Measurements from ENCODE around the gene PCDHGB2.
"Not testable (repeated sequence)": the region's sequence is repeated elsewhere in the genome, so short reads cannot be mapped to it uniquely, and the experiment has no call there.

Gene PCDHGB2

DNA sequence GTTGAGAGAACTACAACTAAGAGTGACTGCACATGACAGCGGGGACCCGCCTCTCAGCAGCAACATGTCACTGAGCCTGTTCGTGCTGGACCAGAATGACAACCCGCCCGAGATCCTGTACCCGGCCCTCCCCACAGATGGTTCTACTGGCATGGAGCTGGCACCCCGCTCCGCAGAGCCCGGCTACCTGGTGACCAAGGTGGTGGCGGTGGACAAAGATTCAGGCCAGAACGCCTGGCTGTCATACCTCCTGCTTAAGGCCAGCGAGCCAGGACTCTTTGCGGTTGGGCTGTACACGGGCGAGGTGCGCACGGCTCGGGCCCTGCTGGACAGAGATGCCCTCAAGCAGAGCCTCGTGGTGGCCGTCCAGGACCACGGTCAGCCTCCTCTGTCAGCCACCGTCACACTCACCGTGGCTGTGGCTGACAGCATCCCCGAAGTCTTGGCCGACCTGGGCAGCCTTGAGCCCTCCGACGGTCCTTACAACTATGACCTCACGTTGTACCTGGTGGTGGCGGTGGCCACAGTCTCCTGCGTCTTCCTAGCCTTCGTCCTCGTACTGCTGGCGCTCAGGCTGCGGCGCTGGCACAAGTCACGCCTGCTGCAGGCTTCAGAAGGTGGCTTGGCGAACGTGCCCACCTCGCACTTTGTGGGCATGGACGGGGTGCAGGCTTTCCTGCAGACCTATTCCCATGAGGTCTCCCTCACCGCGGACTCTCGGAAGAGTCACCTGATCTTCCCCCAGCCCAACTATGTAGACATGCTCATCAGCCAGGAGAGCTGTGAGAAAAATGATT is 24.9 kb downstream of the PCDHGB2 start:
- no peak for DNase-seq (ENCODE audit: low read depth, low spot score)

DNA sequence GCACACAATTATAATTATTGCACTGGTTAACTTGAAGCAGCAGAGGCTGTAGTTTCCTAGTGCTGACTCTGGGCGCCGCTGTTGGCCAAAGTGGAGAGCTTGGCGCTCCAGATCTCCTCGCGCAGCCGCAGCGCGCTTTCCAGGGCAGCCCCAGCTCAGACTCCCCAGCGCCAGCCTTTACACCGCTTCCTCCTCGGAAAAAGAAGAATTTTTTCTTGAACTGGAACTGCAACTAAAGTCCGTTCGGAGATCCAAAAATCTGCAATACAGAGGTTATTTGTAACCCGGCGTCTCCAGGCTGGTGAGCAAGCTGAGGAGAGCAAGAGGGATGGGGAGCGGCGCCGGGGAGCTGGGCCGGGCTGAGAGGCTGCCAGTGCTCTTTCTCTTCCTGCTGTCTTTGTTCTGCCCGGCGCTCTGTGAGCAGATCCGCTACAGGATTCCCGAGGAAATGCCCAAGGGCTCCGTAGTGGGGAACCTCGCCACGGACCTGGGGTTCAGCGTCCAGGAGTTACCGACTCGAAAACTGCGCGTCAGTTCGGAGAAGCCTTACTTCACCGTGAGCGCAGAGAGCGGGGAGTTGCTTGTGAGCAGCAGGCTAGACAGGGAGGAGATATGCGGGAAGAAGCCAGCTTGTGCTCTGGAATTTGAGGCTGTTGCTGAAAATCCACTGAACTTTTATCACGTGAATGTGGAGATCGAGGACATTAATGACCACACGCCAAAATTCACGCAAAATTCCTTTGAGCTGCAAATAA is 27.9 kb downstream of the PCDHGB2 start, which contains the start of gene PCDHGB4:
PCDHGB4 (plus strand) TSS at position 142 of the 755 bp plus-strand sequence; CDS start at position 329, 187 bp downstream.
- peak; percentile 62 for DNase-seq (ENCODE audit: low read depth, low spot score)

DNA sequence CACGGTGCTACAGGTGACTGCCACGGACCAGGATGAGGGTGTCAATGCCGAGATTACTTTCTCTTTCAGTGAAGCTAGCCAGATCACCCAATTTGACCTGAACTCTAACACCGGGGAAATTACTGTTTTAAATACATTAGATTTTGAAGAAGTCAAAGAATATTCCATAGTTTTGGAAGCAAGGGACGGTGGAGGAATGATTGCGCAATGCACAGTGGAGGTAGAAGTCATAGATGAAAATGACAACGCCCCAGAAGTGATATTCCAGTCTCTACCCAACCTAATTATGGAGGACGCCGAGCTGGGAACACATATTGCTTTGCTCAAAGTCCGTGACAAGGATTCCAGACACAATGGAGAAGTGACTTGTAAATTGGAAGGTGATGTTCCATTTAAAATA is 28.9 kb downstream of the PCDHGB2 start:
- no peak for DNase-seq (ENCODE audit: low read depth, low spot score)

DNA sequence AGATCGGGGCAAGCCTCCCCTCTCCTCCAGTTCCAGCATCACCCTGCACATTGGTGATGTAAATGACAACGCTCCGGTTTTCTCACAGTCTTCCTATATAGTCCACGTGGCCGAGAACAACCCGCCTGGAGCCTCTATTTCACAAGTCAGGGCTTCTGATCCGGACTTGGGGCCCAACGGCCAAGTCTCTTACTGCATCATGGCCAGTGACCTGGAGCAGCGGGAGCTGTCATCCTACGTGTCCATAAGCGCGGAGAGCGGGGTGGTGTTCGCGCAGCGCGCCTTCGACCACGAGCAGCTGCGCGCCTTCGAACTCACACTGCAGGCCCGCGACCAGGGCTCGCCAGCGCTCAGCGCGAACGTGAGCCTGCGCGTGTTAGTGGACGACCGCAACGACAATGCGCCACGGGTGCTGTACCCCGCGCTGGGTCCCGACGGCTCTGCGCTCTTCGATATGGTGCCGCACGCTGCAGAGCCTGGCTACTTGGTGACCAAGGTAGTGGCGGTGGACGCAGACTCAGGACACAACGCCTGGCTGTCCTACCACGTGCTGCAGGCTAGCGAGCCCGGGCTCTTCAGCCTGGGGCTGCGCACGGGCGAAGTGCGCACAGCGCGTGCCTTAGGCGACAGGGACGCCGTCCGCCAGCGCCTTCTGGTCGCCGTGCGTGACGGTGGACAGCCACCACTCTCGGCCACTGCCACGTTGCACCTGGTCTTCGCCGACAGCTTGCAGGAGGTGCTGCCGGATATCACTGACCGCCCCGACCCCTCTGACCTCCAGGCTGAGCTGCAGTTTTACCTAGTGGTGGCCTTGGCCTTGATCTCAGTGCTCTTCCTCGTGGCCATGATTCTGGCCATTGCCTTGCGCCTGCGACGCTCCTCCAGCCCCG is 29.6 kb downstream of the PCDHGB2 start:
- DNase-seq (ENCODE audit: low read depth, low spot score), result no peak

DNA sequence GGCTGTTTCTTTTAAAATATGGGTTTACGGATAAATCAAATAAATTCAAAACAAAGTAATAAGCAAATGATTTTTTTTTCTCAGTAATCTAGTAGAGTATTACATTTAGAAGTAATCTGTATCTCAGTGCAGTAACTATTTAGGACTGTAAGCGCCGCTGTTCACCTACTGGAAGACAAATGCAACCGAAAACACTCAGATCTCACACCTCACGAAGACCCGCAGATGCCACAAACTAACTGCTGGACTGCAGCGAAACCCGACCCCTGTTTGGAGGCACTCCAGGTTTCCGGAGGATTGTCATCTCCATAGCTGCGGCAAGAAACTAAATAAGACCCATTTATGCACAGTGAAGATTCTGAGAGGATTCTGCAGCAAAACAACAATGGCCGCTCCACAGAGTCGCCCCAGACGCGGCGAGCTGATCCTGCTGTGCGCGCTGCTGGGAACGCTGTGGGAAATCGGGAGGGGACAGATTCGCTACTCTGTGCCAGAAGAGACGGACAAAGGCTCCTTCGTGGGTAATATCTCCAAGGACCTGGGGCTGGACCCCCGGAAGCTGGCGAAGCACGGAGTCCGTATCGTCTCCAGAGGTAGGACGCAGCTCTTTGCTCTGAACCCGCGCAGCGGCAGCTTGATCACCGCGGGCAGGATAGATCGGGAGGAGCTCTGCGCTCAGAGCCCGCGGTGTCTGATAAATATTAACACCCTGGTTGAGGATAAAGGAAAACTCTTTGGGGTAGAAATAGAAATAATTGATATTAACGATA is 32.8 kb downstream of the PCDHGB2 start, which contains the start of gene PCDHGA8:
PCDHGA8 (plus strand) TSS at position 205 of the 770 bp plus-strand sequence; CDS start at position 386, 181 bp downstream.
- no peak for DNase-seq (ENCODE audit: low read depth, low spot score)

DNA sequence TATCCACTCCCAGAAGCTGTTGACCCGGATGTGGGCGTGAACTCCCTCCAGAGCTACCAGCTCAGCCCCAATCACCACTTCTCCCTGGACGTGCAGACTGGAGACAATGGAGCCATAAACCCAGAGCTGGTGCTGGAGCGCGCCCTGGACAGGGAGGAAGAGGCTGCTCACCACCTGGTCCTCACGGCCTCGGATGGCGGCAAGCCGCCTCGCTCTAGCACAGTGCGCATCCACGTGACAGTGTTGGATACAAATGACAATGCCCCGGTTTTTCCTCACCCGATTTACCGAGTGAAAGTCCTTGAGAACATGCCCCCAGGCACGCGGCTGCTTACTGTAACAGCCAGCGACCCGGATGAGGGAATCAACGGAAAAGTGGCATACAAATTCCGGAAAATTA is 33.5 kb downstream of the PCDHGB2 start:
- no peak for DNase-seq (ENCODE audit: low read depth, low spot score)

DNA sequence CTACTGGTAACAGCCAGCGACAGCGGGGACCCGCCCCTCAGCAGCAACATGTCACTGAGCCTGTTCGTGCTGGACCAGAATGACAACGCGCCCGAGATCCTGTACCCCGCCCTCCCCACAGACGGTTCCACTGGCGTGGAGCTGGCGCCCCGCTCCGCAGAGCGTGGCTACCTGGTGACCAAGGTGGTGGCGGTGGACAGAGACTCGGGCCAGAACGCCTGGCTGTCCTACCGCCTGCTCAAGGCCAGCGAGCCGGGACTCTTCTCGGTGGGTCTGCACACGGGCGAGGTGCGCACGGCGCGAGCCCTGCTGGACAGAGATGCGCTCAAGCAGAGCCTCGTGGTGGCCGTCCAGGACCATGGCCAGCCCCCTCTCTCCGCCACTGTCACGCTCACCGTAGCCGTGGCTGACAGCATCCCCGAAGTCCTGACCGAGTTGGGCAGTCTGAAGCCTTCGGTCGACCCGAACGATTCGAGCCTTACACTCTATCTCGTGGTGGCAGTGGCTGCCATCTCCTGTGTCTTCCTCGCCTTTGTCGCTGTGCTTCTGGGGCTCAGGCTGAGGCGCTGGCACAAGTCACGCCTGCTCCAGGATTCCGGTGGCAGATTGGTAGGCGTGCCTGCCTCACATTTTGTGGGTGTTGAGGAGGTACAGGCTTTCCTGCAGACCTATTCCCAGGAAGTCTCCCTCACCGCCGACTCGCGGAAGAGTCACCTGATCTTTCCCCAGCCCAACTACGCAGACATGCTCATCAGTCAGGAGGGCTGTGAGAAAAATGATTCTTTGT is 34.8 kb downstream of the PCDHGB2 start:
- DNase-seq (ENCODE audit: low read depth, low spot score), result not testable (repeated sequence)

DNA sequence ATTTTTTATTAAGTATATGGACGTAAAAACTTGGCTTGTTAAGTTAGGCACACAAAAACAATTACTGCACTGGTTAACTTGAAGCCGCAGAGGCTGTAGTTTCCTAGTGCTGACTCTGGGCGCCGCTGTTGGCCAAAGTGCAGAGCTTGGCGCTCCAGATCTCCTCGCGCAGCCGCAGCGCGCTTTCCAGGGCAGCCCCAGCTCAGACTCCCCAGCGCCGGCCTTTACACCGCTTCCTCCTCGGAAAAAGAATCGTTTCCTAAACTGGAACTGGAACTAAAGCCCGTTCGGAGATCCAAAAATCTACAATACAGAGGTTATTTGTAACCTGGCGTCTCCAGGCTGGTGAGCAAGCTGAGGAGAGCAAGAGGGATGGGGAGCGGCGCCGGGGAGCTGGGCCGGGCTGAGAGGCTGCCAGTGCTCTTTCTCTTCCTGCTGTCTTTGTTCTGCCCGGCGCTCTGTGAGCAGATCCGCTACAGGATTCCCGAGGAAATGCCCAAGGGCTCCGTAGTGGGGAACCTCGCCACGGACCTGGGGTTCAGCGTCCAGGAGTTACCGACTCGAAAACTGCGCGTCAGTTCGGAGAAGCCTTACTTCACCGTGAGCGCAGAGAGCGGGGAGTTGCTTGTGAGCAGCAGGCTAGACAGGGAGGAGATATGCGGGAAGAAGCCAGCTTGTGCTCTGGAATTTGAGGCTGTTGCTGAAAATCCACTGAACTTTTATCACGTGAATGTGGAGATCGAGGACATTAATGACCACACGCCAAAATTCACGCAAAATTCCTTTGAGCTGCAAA is 38.2 kb downstream of the PCDHGB2 start, which contains the start of gene PCDHGB5:
PCDHGB5 (plus strand) TSS at position 192 of the 796 bp plus-strand sequence; CDS start at position 373, 181 bp downstream.
- peak; percentile 66 for DNase-seq (ENCODE audit: low read depth, low spot score)

DNA sequence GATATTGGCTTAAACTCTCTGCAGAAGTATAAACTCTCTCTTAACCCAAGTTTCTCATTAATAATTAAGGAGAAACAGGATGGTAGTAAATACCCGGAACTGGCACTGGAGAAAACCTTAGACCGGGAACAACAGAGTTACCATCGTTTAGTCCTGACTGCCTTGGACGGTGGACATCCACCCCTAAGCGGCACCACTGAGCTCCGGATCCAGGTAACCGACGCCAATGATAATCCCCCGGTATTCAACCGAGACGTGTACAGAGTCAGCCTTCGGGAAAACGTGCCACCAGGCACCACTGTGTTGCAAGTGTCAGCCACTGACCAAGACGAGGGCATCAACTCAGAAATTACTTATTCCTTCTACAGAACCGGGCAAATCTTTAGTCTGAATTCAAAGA is 38.8 kb downstream of the PCDHGB2 start:
- DNase-seq (ENCODE audit: low read depth, low spot score), result no peak

DNA sequence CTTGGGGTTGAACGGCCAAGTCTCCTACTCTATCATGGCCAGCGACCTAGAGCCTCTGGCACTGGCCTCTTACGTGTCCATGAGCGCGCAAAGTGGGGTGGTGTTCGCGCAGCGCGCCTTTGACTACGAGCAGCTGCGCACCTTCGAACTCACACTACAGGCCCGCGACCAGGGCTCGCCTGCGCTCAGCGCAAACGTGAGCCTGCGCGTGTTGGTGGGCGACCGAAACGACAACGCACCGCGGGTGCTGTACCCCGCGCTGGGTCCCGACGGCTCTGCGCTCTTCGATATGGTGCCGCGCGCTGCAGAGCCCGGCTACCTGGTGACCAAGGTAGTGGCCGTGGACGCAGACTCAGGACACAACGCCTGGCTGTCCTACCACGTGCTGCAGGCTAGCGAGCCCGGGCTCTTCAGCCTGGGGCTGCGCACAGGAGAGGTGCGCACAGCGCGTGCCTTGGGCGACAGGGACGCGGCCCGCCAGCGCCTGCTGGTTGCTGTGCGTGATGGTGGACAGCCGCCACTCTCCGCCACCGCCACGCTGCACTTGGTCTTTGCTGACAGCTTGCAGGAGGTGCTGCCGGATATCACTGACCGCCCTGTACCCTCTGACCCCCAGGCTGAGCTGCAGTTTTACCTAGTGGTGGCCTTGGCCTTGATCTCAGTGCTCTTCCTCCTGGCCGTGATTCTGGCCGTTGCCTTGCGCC is 39.9 kb downstream of the PCDHGB2 start:
- DNase-seq (ENCODE audit: low read depth, low spot score), result no peak

DNA sequence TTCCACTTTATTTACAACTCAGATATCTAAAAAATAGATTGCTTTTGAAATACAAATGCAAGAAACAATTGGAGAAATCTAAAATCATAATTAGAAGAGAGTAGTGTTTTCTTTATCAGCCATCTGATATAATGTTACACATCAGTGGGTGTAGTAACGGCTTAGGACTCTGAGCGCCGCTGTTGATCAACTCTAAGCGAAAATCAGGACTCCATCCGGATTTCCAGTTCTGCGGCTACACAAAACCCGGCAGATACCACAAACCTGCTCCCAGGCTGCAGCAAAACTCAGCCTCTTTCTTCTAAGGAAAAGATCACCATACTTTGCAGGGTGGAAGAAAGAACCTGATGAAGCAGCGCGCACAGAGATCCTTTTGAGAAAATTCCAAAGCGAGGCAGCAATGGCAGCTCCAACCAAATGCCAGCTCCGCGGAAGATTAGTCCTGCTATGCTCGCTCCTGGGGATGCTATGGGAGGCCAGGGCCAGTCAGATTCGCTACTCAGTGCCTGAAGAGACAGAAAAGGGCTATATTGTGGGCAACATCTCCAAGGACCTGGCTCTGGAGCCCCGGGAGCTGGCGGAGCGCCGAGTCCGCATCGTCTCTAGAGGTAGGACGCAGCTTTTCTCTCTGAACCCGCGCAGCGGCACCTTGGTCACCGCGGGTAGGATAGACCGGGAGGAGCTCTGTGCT is 42.9 kb downstream of the PCDHGB2 start, which contains the start of gene PCDHGA9:
PCDHGA9 (plus strand) TSS at position 226 of the 691 bp plus-strand sequence; CDS start at position 401, 175 bp downstream.
- DNase-seq (ENCODE audit: low read depth, low spot score), result peak; percentile 18

DNA sequence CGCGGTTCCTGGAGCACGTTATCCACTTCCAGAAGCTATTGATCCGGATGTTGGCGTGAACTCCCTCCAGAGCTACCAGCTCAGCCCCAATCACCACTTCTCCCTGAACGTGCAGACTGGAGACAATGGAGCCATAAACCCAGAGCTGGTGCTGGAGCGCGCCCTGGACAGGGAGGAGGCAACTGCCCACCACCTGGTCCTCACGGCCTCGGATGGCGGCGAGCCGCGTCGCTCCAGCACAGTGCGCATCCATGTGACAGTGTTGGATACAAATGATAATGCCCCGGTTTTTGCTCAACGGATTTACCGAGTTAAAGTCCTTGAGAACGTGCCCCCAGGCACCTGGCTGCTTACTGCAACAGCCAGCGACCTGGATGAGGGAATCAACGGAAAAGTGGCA is 43.6 kb downstream of the PCDHGB2 start:
- DNase-seq (ENCODE audit: low read depth, low spot score), result no peak

DNA sequence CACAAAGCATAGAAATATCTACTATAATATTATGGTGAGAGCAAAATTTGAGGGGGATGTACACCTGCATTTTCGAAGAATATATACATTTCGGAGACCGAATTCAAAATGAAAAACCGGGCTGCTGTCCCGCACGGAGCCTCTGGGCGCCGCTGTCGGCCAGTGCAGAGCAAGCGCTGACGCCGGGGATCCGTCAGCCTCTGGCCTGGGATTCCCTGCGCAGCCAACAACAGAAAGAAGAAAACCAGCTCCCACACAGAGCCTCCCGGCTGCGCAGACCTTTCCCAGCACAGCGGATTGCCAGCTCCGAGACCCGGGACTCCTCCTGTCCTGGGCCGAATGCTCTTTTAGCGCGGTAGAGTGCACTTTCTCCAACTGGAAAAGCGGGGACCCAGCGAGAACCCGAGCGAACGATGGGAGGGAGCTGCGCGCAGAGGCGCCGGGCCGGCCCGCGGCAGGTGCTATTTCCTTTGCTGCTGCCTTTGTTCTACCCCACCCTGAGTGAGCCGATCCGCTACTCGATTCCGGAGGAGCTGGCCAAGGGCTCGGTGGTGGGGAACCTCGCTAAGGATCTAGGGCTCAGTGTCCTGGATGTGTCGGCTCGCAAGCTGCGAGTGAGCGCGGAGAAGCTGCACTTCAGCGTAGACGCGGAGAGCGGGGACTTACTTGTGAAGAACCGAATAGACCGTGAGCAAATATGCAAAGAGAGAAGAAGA is 48.2 kb downstream of the PCDHGB2 start, which contains the start of gene PCDHGB6:
PCDHGB6 (plus strand) TSS at position 232 of the 716 bp plus-strand sequence; CDS start at position 414, 182 bp downstream.
- DNase-seq (ENCODE audit: low read depth, low spot score), result peak; percentile 62

DNA sequence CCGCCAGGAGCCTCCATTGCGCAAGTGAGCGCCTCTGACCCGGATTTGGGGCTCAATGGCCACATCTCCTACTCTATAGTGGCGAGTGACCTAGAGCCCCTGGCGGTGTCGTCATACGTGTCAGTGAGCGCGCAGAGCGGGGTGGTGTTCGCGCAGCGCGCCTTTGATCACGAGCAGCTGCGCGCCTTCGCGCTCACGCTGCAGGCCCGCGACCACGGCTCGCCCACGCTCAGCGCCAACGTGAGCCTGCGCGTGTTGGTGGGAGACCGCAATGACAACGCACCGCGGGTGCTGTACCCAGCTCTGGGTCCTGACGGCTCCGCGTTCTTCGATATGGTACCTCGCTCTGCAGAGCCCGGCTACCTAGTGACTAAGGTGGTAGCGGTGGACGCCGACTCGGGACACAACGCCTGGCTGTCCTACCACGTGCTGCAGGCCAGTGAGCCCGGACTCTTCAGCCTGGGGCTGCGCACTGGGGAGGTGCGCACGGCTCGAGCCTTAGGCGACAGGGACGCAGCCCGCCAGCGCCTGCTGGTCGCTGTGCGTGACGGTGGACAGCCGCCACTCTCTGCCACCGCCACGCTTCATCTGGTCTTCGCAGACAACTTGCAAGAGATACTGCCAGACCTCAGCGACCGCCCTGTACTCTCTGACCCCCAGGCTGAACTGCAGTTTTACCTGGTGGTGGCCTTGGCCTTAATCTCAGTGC is 50.0 kb downstream of the PCDHGB2 start:
- DNase-seq (ENCODE audit: low read depth, low spot score), result no peak

DNA sequence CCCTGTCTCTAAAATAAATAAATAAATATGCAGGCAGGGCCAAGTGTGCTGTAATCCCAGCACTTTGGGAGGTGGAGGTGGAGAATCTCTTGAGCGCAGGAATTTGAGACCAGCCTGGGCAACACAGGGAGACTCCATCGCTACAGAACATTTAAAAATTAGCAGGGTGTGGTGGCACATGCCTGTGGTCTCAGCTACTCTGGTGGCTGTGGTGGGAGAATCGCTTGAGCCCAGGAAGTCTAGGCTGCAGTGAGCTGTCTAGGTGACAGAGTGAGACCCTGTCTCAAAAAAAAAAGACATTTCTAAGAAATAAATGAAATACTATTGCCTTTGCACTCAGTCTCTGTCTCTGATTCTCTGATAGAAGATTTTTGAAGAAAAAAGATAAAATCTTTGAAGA is 51.8 kb downstream of the PCDHGB2 start:
- DNase-seq (ENCODE audit: low read depth, low spot score), result no peak
